ENCODE results near the gene GNG7.
"Not testable (repeated sequence)": the region's sequence is repeated elsewhere in the genome, so short reads cannot be mapped to it uniquely, and the experiment has no call there.

The GNG7 gene

DNA sequence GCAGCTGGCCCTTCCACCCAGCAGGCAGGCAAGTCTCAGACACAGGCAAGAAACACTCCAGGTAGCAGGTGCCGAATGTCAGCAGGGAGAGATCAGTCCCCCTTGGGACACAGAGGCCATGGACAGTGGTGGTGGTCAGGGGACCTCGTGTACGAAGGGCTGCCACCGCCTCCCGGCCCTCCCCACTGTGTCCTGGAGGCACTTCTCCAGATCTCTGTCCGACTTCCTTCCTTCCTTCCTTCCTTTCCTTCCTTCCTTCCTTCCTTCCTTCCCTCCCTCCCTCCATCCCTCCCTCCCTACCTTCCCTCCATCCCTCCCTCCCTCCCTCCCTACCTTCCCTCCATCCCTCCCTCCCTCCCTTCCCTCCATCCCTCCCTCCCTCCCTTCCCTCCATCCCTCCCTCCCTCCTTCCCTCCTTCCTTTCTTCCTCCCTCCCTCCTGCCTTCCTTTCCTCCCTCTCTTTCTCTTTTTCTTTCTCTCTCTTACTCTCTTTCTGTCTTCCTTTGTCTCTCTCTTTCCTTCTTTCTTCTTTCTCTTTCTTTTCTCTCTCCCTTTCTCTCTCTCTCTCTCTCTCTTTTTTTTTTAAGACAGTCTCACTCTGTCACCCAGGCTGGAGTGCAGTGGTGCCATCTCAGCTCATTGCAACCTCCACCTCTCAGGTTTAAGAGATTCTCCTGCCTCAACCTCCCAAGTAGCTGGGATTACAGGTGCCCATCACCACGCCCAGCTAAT lies 51.3 kb downstream of the GNG7 start:
- not testable (repeated sequence) for H3K36me3 ChIP-seq (ENCODE audit: control insufficient read depth in 2 of 2, insufficient read depth in 2 of 2, low read length in 2 of 2); H3K27me3 ChIP-seq (ENCODE audit: control insufficient read depth in 1 of 2, insufficient read depth in 2 of 2, low read length in 2 of 2); H3K9me3 ChIP-seq (ENCODE audit: control insufficient read depth in 2 of 2, low read length in 2 of 2); H3K9ac ChIP-seq (ENCODE audit: low read length in 2 of 2); H3K4me1 ChIP-seq (ENCODE audit: control insufficient read depth, insufficient read depth, low read length); H3K27ac ChIP-seq (ENCODE audit: low read length); H3K4me3 ChIP-seq (ENCODE audit: low read length in 2 of 2)

DNA sequence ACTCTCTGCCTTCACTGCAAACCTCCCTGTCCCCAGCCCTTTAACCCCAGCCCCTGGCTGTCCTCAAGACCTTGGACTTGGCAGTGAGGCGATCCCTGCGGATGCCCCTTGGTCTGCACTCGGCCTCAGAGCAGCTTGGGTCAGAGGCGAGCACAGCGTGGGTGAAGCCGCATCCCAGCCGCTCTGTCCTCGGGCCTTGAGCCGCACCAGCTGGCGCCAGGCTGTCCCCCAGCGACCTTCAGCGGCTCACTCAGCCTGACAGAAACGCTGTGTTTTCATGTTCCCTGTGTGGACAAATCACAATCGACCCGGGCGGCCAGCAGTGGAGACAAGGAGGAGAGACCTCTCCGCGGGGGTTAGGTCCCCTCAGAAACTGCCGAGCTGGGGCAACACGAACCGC lies 52.0 kb downstream of the GNG7 start:
- no peaks in the 10 kb centered on the region for H3K36me3 ChIP-seq (ENCODE audit: control insufficient read depth in 2 of 2, insufficient read depth in 2 of 2, low read length in 2 of 2)
- H3K27me3 ChIP-seq (ENCODE audit: control insufficient read depth in 1 of 2, insufficient read depth in 2 of 2, low read length in 2 of 2): no peaks in the 10 kb centered on the region
- peaks cover 6% of the 10 kb centered on the region for H3K4me1 ChIP-seq (ENCODE audit: control insufficient read depth, insufficient read depth, low read length)
- H3K27ac ChIP-seq (ENCODE audit: low read length): no peak overlapping the region
- no peak overlapping the region for H3K4me3 ChIP-seq (ENCODE audit: low read length in 2 of 2)
- H3K9ac ChIP-seq (ENCODE audit: low read length in 2 of 2): no peak overlapping the region
- H3K9me3 ChIP-seq (ENCODE audit: control insufficient read depth in 2 of 2, low read length in 2 of 2): no peaks in the 10 kb centered on the region

DNA sequence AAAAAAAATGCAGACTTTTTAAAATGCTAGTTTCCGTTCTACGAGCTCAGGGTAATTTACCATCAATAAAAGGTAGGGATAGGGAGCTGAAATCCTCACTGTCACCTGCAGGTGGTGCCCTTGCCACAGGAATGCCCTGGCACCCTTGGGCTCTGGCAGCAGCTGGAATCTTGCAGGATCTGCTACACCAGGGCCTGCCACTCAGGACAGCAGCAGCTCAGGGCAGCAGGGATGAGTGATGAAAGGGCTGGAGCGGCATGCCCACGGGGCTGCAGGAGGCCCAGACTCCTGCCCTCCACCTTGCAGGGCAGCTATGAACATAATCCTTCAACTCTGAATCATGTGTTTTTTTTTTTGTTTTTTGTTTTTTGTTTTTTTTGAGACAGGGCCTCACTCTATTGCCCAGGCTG lies 54.0 kb downstream of the GNG7 start:
- H3K4me3 ChIP-seq (ENCODE audit: low read length in 2 of 2): no peak overlapping the region
- no peaks in the 10 kb centered on the region for H3K9me3 ChIP-seq (ENCODE audit: control insufficient read depth in 2 of 2, low read length in 2 of 2)
- H3K36me3 ChIP-seq (ENCODE audit: control insufficient read depth in 2 of 2, insufficient read depth in 2 of 2, low read length in 2 of 2): no peaks in the 10 kb centered on the region
- no peak overlapping the region for H3K9ac ChIP-seq (ENCODE audit: low read length in 2 of 2)
- no peaks in the 10 kb centered on the region for H3K27me3 ChIP-seq (ENCODE audit: control insufficient read depth in 1 of 2, insufficient read depth in 2 of 2, low read length in 2 of 2)
- H3K27ac ChIP-seq (ENCODE audit: low read length): no peak overlapping the region
- H3K4me1 ChIP-seq (ENCODE audit: control insufficient read depth, insufficient read depth, low read length): peaks cover 6% of the 10 kb centered on the region

DNA sequence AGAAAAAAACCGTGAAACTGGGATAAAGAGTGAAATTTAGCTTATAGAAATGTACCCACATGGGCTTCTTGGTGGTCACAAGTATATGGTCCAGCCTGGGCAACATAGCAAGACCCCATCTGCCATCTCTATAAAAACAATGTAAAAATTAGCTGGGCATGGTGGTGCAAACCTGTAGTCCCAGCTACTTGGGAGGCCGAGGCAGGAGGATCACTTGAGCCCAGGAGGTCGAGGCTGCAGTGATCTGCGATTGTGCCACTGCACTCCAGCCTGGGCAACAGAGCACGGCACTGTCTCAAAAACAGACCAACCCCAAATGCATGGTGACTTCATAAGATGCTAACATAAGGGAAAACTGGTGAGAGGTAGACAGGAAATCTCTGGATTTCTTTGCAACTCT lies 54.4 kb downstream of the GNG7 start:
- H3K4me1 ChIP-seq (ENCODE audit: control insufficient read depth, insufficient read depth, low read length): peaks cover 6% of the 10 kb centered on the region
- H3K4me3 ChIP-seq (ENCODE audit: low read length in 2 of 2): no peak overlapping the region
- H3K27me3 ChIP-seq (ENCODE audit: control insufficient read depth in 1 of 2, insufficient read depth in 2 of 2, low read length in 2 of 2): no peaks in the 10 kb centered on the region
- no peak overlapping the region for H3K27ac ChIP-seq (ENCODE audit: low read length)
- no peaks in the 10 kb centered on the region for H3K36me3 ChIP-seq (ENCODE audit: control insufficient read depth in 2 of 2, insufficient read depth in 2 of 2, low read length in 2 of 2)
- no peak overlapping the region for H3K9ac ChIP-seq (ENCODE audit: low read length in 2 of 2)
- no peaks in the 10 kb centered on the region for H3K9me3 ChIP-seq (ENCODE audit: control insufficient read depth in 2 of 2, low read length in 2 of 2)

DNA sequence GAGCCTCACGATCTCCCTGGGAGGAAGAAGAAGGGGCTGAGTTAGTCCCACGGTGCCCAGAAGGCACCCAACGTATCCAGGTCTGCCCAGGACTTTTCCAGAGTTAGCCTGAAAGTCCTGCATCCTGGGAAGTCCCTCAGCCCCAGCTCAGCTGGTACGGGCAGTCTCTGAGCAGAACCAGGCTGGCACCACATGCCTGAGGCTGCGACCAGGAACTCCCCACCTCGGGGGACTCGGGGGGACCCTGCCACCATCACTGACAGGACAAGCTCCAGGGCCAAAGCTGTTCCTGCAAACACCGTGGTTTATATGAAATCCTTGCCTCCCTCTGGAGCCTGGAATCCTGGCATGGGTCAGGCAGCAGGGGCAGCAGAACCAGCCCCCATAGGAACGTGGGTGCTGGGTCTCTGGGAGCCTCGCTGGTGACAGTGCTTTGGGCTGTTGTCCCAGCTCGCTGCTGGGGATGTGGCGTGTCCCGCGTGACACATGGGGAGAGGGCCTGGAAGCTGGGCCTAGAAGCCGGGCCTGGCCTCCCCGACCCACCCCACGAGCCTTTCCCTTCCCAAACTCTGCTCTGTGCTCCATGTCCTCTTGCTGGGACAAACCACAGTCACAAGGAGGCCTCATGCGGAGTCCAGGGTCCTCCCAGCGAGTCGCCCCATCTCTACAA lies 55.5 kb downstream of the GNG7 start:
- H3K36me3 ChIP-seq (ENCODE audit: control insufficient read depth in 2 of 2, insufficient read depth in 2 of 2, low read length in 2 of 2): no peaks in the 10 kb centered on the region
- H3K27ac ChIP-seq (ENCODE audit: low read length): no peak overlapping the region
- peaks cover 6% of the 10 kb centered on the region for H3K4me1 ChIP-seq (ENCODE audit: control insufficient read depth, insufficient read depth, low read length)
- no peaks in the 10 kb centered on the region for H3K27me3 ChIP-seq (ENCODE audit: control insufficient read depth in 1 of 2, insufficient read depth in 2 of 2, low read length in 2 of 2)
- H3K9me3 ChIP-seq (ENCODE audit: control insufficient read depth in 2 of 2, low read length in 2 of 2): no peaks in the 10 kb centered on the region
- H3K4me3 ChIP-seq (ENCODE audit: low read length in 2 of 2): no peak overlapping the region
- H3K9ac ChIP-seq (ENCODE audit: low read length in 2 of 2): no peak overlapping the region

DNA sequence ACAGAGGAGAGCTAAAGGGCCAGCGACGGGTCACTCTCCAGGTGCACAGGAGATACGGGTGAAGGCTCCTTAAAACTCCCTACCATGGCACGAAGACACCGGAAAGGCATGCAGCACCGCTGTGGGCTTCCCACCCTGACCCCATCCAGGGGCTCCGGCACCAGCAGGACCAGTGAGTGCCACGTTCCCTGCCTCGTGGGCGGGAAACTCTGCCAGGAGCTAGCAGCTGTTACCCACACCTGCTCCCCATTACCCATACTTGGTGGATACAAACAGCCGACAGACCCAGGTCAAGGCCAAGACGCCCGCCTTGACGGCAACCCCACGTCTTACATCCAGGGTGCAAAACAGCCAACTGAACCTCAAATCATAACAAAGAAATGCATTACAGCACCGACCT lies 56.7 kb downstream of the GNG7 start:
- no peak overlapping the region for H3K9ac ChIP-seq (ENCODE audit: low read length in 2 of 2)
- no peaks in the 10 kb centered on the region for H3K9me3 ChIP-seq (ENCODE audit: control insufficient read depth in 2 of 2, low read length in 2 of 2)
- H3K27ac ChIP-seq (ENCODE audit: low read length): no peak overlapping the region
- peaks cover 5% of the 10 kb centered on the region for H3K4me1 ChIP-seq (ENCODE audit: control insufficient read depth, insufficient read depth, low read length)
- H3K27me3 ChIP-seq (ENCODE audit: control insufficient read depth in 1 of 2, insufficient read depth in 2 of 2, low read length in 2 of 2): no peaks in the 10 kb centered on the region
- no peaks in the 10 kb centered on the region for H3K36me3 ChIP-seq (ENCODE audit: control insufficient read depth in 2 of 2, insufficient read depth in 2 of 2, low read length in 2 of 2)
- no peak overlapping the region for H3K4me3 ChIP-seq (ENCODE audit: low read length in 2 of 2)

DNA sequence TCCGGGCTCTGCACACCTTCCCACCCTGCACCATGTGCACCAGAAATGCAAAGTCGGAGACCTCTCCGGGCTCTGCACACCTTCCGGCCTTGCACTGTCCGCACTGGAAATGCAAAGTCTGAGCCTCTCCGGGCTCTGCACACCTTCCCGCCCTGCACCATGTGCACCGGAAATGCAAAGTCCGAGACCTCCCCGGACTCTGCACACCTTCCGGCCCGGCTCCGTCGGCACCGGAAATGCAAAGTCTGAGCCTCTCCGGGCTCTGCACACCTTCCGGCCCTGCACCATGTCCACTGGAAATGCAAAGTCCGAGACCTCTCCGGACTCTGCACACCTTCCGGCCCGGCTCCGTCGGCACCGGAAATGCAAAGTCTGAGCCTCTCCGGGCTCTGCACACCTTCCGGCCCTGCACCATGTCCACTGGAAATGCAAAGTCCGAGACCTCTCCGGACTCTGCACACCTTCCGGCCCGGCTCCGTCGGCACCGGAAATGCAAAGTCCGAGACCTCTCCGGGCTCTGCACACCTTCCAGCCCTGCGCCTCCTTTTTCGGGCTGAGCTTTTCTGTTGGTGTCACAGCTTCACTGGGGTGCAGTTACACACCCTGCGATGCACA lies 59.3 kb downstream of the GNG7 start:
- H3K27me3 ChIP-seq (ENCODE audit: control insufficient read depth in 1 of 2, insufficient read depth in 2 of 2, low read length in 2 of 2); H3K4me1 ChIP-seq (ENCODE audit: control insufficient read depth, insufficient read depth, low read length); H3K4me3 ChIP-seq (ENCODE audit: low read length in 2 of 2): not testable (repeated sequence)

DNA sequence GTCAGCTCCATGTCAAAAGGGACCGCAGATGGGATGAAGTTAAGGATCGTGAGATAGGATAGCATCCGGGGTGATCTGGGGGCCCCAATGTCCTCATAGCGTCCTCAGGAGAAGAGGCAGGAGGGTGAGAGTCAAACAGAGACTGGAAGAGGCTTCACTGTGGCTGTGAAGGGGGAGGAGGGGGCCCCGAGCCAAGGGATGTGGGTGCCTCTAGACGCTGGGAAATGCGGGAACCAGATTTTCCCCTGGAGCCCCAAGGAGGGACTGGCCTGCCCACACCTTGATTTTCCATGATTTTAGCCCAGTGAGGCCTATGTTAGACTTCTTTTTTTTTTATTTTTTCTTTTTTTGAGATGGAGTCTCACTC lies 61.2 kb downstream of the GNG7 start:
- no peaks in the 10 kb centered on the region for H3K9me3 ChIP-seq (ENCODE audit: control insufficient read depth in 2 of 2, low read length in 2 of 2)
- no peak overlapping the region for H3K27ac ChIP-seq (ENCODE audit: low read length)
- H3K4me1 ChIP-seq (ENCODE audit: control insufficient read depth, insufficient read depth, low read length): peaks cover 7% of the 10 kb centered on the region
- H3K27me3 ChIP-seq (ENCODE audit: control insufficient read depth in 1 of 2, insufficient read depth in 2 of 2, low read length in 2 of 2): no peaks in the 10 kb centered on the region
- no peak overlapping the region for H3K9ac ChIP-seq (ENCODE audit: low read length in 2 of 2)
- no peaks in the 10 kb centered on the region for H3K36me3 ChIP-seq (ENCODE audit: control insufficient read depth in 2 of 2, insufficient read depth in 2 of 2, low read length in 2 of 2)
- no peak overlapping the region for H3K4me3 ChIP-seq (ENCODE audit: low read length in 2 of 2)

More for the DNA sequence above, 59.3 kb downstream of the GNG7 start:
- H3K9me3 ChIP-seq (ENCODE audit: control insufficient read depth in 2 of 2, low read length in 2 of 2); H3K27ac ChIP-seq (ENCODE audit: low read length); H3K9ac ChIP-seq (ENCODE audit: low read length in 2 of 2); H3K36me3 ChIP-seq (ENCODE audit: control insufficient read depth in 2 of 2, insufficient read depth in 2 of 2, low read length in 2 of 2): not testable (repeated sequence)

DNA sequence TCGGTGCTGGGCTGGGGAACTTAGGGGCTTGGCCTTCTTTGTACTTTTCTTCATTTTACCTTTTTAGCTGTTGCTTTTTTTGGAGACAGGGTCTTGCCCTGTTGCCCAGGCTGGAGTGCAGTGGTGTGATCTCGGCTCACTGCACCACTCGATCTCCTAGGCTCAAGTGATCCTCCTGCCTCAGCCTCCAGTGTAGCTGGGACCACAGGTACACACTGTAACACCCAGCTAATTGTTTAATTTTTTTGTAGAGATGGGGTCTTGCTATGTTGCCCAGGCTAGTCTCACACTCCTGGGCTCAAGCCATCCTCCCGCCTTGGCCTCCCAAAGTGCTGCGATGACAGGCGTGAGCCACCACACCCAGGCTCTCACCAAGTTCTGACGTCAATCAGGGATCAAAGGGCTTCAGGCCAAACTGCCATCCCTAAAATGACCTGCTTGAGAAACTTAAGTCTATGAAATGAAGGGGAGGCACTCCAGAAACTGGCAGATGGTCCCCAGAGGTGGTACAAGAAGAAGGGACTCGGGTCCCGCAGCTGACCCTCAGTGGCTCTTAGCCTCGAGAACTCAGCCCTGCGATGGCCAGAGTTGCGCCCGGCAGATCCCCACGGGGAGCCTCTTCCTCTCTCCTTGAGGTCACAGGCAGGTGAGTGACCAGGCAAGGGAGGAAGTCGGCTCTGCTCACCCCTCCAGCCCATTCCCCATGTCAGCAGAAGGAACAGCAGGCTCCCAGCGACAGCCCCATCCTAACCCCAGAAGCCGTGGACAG lies 61.7 kb downstream of the GNG7 start:
- Histone ChIP-seq H3K4me3 (ENCODE audit: low read length in 2 of 2) (no peak overlapping the region), H3K36me3 (ENCODE audit: control insufficient read depth in 2 of 2, insufficient read depth in 2 of 2, low read length in 2 of 2) (no peaks in the 10 kb centered on the region), H3K9me3 (ENCODE audit: control insufficient read depth in 2 of 2, low read length in 2 of 2) (no peaks in the 10 kb centered on the region), H3K27ac (ENCODE audit: low read length) (no peak overlapping the region), H3K4me1 (ENCODE audit: control insufficient read depth, insufficient read depth, low read length) (peaks cover 7% of the 10 kb centered on the region), H3K9ac (ENCODE audit: low read length in 2 of 2) (no peak overlapping the region), H3K27me3 (ENCODE audit: control insufficient read depth in 1 of 2, insufficient read depth in 2 of 2, low read length in 2 of 2) (no peaks in the 10 kb centered on the region)

DNA sequence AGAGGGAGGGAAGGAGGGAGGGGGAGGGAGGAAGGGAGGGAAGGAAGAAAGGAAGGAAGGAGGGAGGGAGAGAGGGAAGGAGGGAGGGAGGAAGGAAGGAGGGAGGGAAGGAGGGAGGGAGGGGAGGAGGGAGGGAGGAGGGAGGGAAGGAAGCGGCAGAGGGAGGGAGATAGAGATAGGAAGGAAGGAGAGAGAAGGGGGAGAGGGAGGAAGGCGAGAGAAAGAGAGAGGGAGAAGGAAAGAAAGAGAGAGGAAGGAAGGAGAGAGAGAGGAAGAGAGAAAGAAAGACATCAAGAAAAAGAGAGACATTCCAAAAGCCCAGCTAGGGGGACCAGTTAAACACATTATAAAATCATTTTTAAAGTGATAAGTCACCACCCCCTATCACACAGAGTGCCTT lies 62.5 kb downstream of the GNG7 start:
- no peaks in the 10 kb centered on the region for H3K36me3 ChIP-seq (ENCODE audit: control insufficient read depth in 2 of 2, insufficient read depth in 2 of 2, low read length in 2 of 2)
- H3K9ac ChIP-seq (ENCODE audit: low read length in 2 of 2): no peak overlapping the region
- H3K4me1 ChIP-seq (ENCODE audit: control insufficient read depth, insufficient read depth, low read length): peaks cover 7% of the 10 kb centered on the region
- no peak overlapping the region for H3K27ac ChIP-seq (ENCODE audit: low read length)
- H3K4me3 ChIP-seq (ENCODE audit: low read length in 2 of 2): no peak overlapping the region
- no peaks in the 10 kb centered on the region for H3K9me3 ChIP-seq (ENCODE audit: control insufficient read depth in 2 of 2, low read length in 2 of 2)
- H3K27me3 ChIP-seq (ENCODE audit: control insufficient read depth in 1 of 2, insufficient read depth in 2 of 2, low read length in 2 of 2): no peaks in the 10 kb centered on the region
